ENCODE results near the gene PTH2R. TPM values are rescaled to one million over a fixed set of nuclear protein-coding genes. Genes with fewer than 3 reads are reported as not detected.
"Not testable (repeated sequence)": the region's sequence is repeated elsewhere in the genome, so short reads cannot be mapped to it uniquely, and the experiment has no call there.

Gene PTH2R
- total RNA-seq, 1 experiment from 2014 or later: 0.10 TPM

DNA sequence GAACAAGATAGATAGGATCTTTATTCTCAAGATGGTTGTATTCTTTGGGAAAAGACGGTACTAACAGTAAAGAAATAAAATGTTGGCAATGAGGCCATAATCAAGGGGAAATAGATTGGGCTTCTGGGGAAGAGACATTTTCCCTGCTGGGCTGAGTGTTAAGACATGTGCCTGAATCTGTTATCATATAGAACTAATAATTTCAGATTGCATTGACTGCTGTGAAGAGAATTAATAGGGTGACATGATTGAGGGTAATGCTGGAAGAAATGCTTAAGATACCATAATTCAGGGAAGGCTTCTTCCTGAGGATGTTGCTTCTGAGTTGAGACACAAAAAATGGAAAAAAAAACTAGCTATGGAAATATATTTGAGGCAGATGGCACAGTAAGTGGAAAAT, 105.0 kb downstream of the PTH2R start:
- ATAC-seq (no peak), DNase-seq (ENCODE audit: low read depth, low spot score) (no peak)
- in situ Hi-C loops (cut with HindIII; ENCODE audit: low pct_unique_long_range_greater_than_20kb, low sequenced_read_pairs): no loop called here
- H3K27ac ChIP-seq (ENCODE audit: low read length): no peak overlapping the region
- H3K4me1 ChIP-seq (ENCODE audit: control insufficient read depth, insufficient read depth, low read length): no peaks in the 10 kb centered on the region
- intact Hi-C loops (cut with micrococcal nuclease; ENCODE audit: unreplicated experiment): no loop called here
- ChIA-PET POLR2A (no interaction called here), CTCF (no interaction called here)
- no peak overlapping the region for H3K4me3 ChIP-seq (ENCODE audit: low read depth in 2 of 2, low read length in 2 of 2)
- no TSS peak for BruUV-seq (replicated peaks)
- no peaks in the 10 kb centered on the region for H3K36me3 ChIP-seq (ENCODE audit: control insufficient read depth, insufficient read depth, low read length)
- no peaks in the 10 kb centered on the region for H3K9me3 ChIP-seq (ENCODE audit: control insufficient read depth, insufficient read depth, low read depth, low read length)
- H3K27me3 ChIP-seq (ENCODE audit: control insufficient read depth, insufficient read depth, low read length): no peaks in the 10 kb centered on the region
- no peak for TF ChIP-seq CTCF (IDR thresholded peaks at IDR 0.05)
- TF ChIP-seq REST (IDR thresholded peaks at IDR 0.05; ENCODE audit: insufficient read depth in 1 of 2, low read depth in 2 of 2, low read length in 1 of 2): no peak
- TF ChIP-seq POLR2AphosphoS5 (IDR thresholded peaks at IDR 0.05; ENCODE audit: low read depth, low read length): no peak
- no peak for TF ChIP-seq TCF7L2 (IDR thresholded peaks at IDR 0.05; ENCODE audit: low read depth, low read length)
- TF ChIP-seq SIN3A (IDR thresholded peaks at IDR 0.05; ENCODE audit: borderline replicate concordance, insufficient read depth, low read depth, low read length): no peak

GRCh38 chr2:208515099-208515498, 108.5 kb downstream of the PTH2R start:
- ChIA-PET CTCF (no interaction called here), POLR2A (no interaction called here)
- intact Hi-C loops (cut with micrococcal nuclease; ENCODE audit: unreplicated experiment): no loop called here
- BruUV-seq (replicated peaks): no TSS peak
- Histone ChIP-seq H3K4me3 (ENCODE audit: low read depth in 2 of 2, low read length in 2 of 2) (no peak overlapping the region), H3K4me1 (ENCODE audit: control insufficient read depth, insufficient read depth, low read length) (no peaks in the 10 kb centered on the region), H3K36me3 (ENCODE audit: control insufficient read depth, insufficient read depth, low read length) (no peaks in the 10 kb centered on the region), H3K27me3 (ENCODE audit: control insufficient read depth, insufficient read depth, low read length) (no peaks in the 10 kb centered on the region), H3K9me3 (ENCODE audit: control insufficient read depth, insufficient read depth, low read depth, low read length) (no peaks in the 10 kb centered on the region), H3K27ac (ENCODE audit: low read length) (no peak overlapping the region)
- DNase-seq (ENCODE audit: low read depth, low spot score) (no peak), ATAC-seq (no peak)
- in situ Hi-C loops (cut with HindIII; ENCODE audit: low pct_unique_long_range_greater_than_20kb, low sequenced_read_pairs): no loop called here
- TF ChIP-seq CTCF (IDR thresholded peaks at IDR 0.05) (no peak), TCF7L2 (IDR thresholded peaks at IDR 0.05; ENCODE audit: low read depth, low read length) (no peak), REST (IDR thresholded peaks at IDR 0.05; ENCODE audit: insufficient read depth in 1 of 2, low read depth in 2 of 2, low read length in 1 of 2) (no peak), POLR2AphosphoS5 (IDR thresholded peaks at IDR 0.05; ENCODE audit: low read depth, low read length) (no peak), SIN3A (IDR thresholded peaks at IDR 0.05; ENCODE audit: borderline replicate concordance, insufficient read depth, low read depth, low read length) (no peak)

DNA sequence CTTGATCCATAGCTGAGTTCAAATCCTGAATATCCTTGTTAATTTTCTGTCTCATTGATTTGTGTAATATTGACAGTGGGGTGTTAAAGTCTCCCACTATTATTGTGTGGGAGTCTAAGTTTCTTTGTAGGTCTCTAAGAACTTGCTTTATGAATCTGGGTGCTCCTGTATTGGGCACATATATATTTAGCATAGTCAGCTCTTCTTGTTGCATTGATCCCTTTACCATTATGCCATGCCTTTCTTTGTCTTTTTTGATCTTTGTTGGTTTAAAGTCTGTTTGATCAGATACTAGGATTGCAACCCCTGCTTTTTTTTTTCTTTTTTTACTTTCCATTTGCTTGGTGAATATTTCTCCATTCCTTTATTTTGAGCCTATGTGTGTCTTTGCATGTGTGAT, 116.5 kb downstream of the PTH2R start:
- H3K36me3 ChIP-seq (ENCODE audit: control insufficient read depth, insufficient read depth, low read length); H3K27ac ChIP-seq (ENCODE audit: low read length); DNase-seq (ENCODE audit: low read depth, low spot score); H3K9me3 ChIP-seq (ENCODE audit: control insufficient read depth, insufficient read depth, low read depth, low read length); H3K27me3 ChIP-seq (ENCODE audit: control insufficient read depth, insufficient read depth, low read length); intact Hi-C loops (cut with micrococcal nuclease; ENCODE audit: unreplicated experiment); BruUV-seq (replicated peaks); in situ Hi-C loops (cut with HindIII; ENCODE audit: low pct_unique_long_range_greater_than_20kb, low sequenced_read_pairs); ATAC-seq; H3K4me3 ChIP-seq (ENCODE audit: low read depth in 2 of 2, low read length in 2 of 2); CTCF ChIA-PET; POLR2A ChIA-PET; H3K4me1 ChIP-seq (ENCODE audit: control insufficient read depth, insufficient read depth, low read length): not testable (repeated sequence)

DNA sequence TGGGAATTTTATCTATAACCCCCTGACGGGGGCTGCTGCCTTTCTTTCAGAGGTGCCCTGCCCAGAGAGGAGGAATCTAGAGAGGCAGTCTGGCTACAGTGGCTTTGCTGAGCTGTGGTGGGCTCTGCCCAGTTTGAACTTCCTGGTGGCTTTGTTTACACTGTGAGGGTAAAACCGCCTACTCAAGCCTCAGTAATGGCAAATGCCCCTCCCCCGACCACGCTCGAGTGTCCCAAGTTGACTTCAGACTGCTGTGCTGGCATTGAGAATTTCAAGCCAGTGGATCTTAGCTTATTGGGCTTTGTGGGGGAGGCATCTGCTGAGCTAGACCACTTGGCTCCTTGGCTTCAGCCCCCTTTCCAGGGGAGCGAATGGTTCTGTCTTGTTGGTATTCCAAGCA, 118.6 kb downstream of the PTH2R start:
- BruUV-seq (replicated peaks); H3K27me3 ChIP-seq (ENCODE audit: control insufficient read depth, insufficient read depth, low read length); ATAC-seq; H3K4me3 ChIP-seq (ENCODE audit: low read depth in 2 of 2, low read length in 2 of 2); H3K9me3 ChIP-seq (ENCODE audit: control insufficient read depth, insufficient read depth, low read depth, low read length); intact Hi-C loops (cut with micrococcal nuclease; ENCODE audit: unreplicated experiment); H3K27ac ChIP-seq (ENCODE audit: low read length); H3K36me3 ChIP-seq (ENCODE audit: control insufficient read depth, insufficient read depth, low read length); DNase-seq (ENCODE audit: low read depth, low spot score); POLR2A ChIA-PET; CTCF ChIA-PET; H3K4me1 ChIP-seq (ENCODE audit: control insufficient read depth, insufficient read depth, low read length); in situ Hi-C loops (cut with HindIII; ENCODE audit: low pct_unique_long_range_greater_than_20kb, low sequenced_read_pairs): not testable (repeated sequence)

All from Panc1 (cell line).